CD4-positive, alpha-beta T cell treated with Interleukin-4 for 4 hours (primary cell): Measurements from ENCODE around the gene ADGRL1.
A peak's percentile ranks its signal among the peaks of the same experiment; 100 is the strongest.
"Not testable (repeated sequence)": the region's sequence is repeated elsewhere in the genome, so short reads cannot be mapped to it uniquely, and the experiment has no call there.

ENCODE experiments used
- DNase-seq: peaks from one replicate; pipeline ENCODE4 v3.0.0-alpha.2; 2020

ADGRL1 gene

DNA sequence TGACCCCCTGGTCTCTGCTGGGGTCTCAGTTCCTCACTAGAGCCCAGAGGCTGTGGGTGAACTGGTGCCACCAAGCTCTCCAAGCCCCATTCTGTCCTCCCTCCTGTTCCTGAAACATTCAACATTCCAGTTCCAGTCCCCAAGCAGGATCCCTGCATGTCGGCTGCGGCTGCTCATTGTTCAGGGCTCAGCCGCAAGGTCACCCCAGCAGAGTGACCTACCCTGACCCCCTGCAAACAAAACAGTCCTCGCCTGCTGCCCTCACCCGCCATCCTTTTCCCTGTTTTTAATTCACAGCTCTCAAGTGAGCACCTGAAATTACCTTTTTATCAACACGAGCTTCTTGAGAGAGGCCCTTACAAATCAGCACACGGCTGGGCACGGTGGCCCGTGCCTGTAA is 19.3 kb downstream of the ADGRL1 start:
- not testable (repeated sequence) for DNase-seq

DNA sequence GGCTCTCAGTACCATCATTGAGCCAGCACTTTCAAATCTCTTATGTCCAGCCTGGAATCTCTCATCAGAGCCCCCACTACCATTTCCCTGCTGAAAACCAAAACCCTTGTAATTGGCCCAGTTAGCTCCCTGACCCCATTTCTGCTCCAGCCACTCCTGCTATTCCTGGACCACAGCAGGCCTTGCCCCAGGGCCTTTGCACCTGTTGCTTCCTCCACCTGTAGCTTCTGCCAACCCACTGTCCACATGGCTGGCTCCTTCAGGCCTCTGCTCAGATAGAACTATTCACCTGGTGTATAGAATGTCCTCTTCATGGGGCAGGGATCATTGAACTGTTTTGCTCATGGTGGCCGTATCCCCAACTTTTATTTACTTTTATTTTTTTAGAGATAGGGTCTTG is 20.3 kb downstream of the ADGRL1 start:
- DNase-seq, result not testable (repeated sequence)

DNA sequence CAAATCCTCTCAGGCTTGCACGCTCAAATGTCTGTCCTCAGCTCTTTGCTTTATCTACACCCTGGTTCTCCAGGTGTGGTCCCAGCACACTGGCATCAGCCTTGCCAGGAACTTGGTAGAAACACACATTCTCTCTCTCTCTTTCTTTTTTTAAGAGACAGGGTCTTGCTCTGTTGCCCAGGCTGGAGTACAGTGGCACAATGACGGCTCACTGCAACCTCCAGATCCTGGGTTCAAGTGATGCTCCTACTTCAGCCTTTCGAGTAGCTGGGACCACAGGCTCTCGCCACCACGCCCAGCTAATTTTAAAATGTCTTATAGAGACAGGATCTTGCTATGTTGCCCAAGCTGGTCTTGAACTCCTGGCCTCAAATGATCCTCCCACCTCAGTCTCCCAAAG is 20.8 kb downstream of the ADGRL1 start:
- DNase-seq, result no peak

DNA sequence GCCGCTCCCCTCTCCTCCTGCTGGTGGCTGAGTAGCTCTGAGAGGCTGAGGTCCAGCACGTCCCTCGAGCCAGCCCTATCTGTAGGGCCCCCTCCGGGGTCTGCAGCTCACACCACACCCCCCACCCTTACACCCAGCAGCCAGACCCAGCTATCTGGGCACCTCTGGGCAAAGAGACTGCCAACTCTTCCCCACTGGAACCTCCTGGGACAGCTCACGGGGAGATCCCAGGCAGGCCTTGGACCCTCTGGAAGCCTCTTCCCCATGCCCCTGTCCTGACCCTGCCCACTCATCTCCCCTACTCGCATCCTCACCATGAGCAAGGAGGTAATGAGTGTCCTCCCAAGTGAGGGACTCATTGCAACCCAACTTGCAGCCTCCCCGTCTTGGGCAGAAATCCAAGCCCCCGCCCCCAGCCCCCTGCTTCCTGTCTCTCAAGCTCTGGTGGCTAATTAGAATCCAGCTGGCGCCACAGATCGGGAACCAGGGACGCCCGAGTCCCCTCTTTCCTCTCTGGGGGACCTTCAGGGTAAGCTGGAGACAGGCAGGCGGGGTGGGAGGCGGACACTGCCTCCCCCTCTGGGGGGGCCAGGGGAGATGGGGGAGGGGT is 22.1 kb downstream of the ADGRL1 start:
- no peak for DNase-seq

DNA sequence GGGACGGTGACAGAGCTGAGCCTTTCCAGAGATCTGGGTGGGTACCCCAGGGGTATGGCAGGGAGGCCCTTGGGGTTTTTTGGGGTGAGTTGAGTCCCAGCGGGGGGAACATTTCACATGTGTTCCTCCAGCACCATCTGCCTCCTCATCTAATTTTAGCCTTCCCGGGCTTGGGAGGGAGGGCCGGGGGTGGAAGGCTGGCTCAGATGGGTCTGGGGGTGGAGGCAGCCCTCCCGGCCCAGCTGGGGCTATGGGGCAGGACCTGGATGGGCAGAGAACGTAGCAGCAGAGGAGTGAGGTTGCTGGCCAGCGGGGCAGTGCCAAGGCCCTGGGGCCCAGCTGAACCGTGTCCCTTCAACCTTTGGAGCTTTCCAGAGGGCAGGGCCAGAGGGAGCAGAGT is 23.5 kb downstream of the ADGRL1 start:
- DNase-seq, result no peak

DNA sequence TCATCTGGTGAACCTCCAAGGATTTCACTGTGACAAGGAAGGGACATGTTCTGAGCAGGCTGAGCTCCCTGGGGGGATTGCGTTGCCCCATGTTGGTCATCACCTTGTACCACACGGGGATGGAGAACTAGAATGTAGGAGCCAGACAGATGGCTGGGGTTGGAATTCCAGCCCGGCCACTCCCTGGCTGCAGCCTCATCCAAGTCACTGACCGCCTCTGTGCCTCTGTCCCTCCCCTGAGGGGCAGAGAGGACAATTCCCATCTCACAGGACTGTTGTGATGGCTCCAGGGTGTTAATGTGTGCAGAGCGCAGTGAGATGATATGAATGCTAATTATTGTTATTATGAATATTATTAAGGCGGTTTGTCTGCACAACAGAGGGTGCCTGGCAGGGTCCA is 24.1 kb downstream of the ADGRL1 start:
- no peak for DNase-seq

DNA sequence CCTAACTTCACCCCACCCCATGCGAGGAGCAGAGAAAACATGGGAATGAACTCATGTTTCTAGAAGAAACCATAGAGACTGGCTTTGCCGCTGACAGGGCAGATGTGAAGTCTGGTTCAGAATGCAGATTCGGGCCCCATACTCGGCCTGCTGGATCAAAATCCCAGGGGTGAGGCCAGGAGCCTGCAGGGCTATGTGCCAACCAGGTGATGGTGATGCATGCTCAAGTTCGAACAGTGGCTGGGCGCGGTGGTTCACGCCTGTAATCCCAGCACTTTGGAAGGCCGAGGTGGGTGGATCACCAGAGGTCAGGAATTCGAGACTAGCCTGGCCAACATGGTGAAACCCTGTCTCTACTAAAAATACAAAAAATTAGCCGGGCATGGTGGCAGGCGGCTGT is 24.8 kb downstream of the ADGRL1 start:
- not testable (repeated sequence) for DNase-seq

DNA sequence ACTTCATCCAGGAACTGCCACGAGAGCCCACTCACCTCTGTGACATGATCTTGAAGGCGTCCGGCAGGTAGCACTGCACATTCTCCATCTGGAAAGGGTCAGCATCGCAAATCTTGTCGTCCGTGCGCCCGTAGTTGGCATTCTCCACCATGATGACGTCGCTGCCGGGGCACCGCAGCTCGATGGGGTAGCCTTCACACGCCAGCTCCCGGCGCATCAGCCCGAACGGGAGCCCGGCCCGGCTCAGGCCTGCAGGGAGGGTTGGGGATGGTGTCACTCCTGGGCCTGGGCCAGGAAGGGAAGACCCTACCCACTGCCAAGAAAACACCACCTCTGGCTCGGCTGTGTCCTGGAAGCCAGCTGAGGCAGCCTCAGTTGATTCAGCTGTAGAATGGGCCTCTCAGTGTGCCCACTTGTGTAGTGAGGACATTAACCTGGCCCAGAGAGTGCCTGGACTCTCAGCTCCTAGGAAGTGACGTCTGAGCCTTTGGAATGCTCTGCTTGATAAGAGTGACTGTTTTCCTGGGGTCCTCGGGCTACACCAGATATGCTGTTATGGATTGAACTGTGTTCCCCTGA is 28.4 kb downstream of the ADGRL1 start:
- no peak for DNase-seq

DNA sequence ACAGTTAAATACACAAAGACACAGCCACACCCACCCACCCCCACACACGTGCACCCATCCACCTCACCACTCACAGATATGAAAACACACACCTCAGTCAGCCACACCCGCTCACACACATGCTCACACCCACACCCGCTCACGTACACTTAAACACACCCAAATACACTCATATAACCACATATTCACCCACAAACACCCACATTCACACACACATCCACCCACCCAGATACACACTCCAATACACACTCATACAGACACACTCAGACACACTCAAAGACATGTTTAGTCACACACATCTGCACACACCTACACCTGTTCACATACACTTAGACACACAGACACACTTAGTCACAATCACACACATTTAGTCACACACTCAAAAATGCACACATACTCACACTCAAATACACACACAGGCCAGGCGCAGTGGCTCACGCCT is 30.6 kb downstream of the ADGRL1 start:
- DNase-seq, result peak; percentile 15

DNA sequence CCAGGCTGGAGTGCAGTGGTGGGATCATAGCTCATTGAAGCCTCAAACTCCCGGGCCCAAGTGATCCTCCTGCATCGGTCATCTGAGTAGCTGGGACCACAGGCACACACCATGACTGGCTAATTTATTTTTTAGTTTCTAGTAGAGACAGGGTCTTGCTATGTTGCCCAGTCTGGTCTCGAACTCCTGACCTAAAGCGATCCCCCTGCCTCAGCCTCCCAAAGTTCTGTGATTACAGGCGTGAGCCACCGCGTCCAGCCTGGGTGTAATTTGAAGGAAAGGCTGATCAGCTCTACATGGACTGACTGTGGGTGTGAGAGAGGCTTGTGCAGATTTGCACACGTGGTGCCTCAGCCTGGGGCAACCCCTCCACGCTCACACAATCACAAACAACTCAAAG is 31.1 kb downstream of the ADGRL1 start:
- no peak for DNase-seq

DNA sequence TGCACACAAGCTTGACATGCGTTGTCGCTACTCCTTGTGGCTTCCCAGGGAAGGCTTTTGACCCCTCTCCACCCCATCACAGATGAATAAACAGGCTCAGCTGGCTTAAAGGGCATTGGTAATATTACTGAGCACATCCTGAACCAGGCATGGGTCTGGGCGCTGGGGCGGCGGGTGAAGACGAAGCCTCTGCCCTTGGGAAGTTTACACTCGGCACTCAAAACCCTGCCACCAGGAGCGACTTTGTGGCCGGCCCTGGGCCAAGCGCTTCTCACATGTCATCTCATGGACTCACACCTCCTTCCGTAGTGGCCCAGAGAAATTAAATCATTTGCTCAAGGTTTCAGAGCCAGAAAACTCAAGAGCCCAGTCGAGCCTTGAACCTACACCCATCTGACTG is 37.0 kb downstream of the ADGRL1 start:
- no peak for DNase-seq

DNA sequence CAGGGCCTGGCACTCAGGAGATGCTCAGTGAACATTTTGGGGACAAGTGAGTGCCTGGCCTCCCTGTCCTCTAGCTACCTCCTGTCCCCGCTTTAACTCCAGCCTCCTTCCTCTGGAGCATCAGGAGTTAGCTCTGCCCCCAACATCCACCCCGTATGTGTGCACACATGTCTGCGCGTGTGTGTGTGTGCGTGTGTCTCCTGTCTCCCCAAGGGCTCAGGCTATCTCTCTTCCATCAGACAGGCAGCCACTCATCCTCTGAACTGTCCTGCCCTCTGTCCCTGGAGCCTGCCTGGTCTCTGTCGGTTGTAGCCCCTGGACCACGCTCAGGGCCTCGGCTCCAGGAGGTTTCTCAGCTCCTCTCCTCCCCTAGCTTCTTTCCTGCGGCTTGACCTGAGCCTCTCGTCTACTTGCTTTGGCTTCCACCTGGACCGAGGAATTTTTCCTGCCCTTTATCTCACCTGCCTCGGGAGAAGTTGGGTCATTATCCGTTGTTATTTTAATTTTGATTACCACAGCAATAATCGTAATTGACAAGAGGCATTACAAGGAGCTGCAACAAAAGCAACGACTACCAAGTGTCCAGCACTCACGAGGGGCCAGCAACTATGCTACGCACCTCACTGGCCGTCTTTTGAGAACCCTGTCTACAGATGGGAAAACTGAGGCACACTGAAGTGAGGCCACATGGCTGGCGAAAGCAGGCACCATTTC is 37.6 kb downstream of the ADGRL1 start:
- DNase-seq, result no peak

DNA sequence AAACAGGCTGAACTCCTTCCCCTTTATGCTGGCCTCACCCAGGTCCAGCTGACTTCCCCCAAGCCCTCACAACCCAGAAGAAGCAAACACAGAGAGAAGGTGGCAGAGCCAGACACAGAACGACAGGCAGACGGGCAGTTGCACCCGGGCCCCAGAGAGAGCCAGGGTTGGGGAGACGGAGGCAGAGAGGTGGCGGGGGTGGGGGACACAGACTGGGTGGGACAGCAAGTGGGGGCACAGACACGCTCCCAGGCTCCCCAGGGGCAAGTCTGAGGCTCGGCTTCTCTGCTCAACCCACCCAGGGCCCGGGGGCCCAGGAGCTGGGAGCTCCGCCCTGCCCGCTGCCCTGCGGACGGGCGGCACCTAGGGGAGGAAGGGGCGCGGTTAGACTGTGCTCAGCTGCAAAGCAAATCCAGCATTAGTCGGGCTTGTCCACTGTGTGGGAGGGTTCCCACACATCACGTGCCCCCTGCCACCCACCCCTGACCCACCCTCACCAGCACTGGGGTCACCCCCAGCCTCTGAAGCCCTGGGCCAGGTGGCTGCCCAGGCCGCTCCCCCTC is 38.3 kb downstream of the ADGRL1 start:
- DNase-seq, result peak; percentile 22

DNA sequence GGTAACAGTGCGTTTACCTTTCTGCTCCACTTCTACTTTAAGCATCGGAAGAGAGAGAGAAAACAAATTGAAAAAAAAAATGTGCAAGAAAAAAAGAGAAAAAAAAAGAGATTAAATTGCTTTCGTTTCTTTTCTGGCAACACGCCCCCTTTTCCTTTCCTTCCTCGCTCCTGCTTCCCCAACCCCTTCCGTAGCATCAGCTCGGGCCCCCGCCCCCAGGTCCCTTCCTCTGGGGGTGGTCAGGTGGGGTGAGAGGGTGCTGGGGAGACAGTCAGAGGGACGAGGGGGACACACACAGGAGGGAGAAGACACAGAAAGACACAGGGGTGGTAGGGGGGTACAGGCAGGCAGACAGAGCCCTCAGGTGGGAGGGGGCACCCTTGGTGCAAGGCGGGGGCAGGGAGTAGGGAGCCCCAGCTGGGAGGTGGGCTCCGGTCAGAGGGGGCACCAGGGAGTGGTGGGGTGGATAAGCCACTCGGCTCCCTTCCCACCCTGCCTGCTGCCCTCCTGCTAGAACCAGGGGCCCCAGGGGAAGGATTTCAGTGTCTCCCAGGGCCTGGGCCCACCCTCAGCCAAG is 38.9 kb downstream of the ADGRL1 start:
- DNase-seq, result no peak

DNA sequence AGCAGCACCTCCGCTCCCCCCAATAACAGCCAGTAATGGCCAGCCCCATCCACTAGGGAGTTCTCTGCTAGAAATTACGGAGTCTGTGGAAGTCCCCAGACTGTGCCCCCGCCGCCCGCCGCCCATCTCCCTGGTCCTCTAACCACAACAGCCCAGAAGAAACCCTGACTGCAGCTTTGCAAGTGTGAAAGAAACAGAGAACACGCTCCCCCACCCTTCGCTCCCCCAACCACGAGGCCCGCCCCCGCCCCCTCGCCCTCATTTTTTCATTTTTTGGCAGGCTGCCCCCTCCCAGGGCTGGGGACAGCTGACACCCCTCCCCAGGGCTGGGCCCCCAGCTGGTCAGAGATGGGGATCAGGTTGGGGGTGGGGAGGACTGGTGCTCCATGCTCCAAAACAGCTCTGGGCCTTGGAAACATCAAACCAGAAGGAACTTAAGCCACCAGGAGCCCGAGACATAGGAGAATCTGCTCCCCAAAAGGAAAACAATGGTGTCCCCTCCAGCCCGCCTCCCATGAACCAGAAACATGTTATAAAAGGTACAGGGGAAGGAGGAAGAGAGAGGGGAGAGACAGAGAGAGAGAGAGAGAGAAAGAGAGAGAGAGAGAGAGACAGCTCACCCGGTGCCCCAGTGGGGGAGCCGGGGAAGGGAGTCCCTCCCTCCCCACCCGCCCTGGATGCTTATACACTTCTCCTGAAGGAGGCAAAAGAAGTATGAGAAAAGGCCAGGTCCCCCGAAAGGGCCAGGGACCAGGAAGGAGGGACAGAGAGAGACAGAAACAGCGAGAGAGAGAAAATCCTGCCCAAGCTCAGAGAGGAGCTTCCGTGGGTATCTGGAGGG is 39.8 kb downstream of the ADGRL1 start:
- peak; percentile 11 for DNase-seq

DNA sequence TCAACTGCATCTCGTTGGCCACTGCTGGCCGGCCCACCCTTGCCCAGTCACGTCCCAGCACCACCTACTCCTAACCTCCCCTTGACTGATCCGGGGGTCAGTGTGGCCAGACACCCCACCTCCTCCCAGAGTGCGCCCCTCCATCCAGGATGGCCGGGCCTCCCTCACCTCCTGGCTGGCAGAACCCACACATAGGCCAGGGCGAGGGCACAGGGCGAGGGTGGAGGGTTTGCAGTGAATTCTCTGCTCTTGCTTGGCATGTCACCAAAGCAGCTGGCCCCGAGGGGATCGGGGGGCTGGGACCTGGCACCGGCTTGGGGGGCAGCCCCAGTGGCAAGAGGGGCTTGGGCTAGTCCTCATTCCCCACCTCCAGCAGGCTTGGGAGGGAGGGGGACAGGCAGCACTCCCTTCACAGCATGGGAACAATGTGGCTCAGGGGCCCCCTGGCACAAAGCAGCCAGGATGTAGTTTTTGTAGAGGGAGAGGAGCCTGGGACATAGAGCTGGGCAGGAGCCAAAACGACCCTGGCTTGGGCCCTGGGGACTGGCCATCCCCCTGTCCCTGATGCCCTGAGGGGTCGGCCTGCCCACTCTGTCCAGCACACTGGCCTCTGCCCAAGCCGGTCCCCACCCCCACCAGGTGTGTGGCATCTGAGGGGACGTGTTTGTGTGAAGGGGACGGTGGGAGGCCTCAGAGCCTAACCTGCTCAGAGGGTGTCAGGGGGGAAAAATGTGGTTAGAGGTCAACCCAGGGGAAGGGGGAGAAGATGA is 41.1 kb downstream of the ADGRL1 start:
- no peak for DNase-seq

DNA sequence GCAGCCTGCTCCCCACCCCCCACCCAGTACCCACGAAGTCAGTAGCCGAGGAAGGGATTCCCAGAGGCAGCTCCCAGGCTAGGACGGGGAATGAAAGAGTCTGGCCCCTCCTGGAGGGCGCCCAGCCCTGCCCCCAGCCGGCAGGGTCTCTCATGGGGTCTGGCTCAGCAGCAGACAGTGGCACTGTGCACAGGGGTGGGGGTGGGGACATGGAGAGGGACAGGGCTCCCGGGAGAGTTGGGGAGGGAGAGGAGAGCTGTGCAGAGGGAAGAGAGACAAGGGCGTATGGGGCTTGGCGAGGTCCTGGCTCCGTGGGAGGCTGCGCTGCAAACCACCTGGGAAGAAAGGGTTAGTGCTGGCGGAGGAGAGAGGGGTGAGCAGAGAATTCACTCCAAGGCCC is 41.9 kb downstream of the ADGRL1 start:
- DNase-seq, result no peak

DNA sequence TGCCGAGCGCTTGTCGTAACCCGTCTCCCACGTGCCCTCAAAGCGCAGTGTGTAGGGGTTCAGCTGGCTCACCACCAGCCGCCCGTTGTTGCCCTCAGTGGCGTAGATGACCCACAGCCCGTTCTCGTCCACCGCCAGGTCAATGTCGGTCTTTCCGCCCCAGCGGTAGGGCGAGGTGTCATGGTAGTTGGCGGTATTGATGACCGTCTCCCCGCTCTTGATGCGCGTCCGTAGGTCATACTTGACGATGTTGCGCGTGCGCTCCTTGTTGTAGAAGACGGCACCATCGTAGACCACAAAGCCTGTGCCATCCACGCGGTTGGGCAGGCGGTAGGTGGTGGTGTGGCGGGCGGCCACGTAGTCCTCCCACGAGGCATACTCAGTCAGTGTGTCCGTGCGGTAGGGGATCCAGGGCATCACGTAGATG is 43.1 kb downstream of the ADGRL1 start:
- no peak for DNase-seq

DNA sequence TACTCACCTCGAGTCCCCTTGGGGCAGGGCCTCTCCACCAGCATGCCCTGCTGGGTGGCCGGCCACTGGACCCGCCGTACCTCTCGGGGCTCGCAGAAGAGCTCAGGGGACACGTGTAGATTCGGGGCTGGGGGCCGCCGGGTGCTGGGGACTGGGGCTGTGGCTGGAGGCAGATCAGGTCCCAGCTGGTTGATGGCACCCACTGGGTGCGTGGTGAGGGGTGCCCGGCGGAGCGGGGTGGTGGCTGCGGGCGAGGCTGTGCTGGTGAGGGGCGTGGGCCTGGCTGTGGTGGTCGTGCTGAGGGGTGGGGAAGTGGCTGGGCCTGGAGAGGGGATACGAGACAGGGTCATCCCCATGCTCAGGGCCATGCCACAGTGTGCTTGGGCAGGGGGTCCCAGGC is 44.7 kb downstream of the ADGRL1 start:
- DNase-seq, result no peak

DNA sequence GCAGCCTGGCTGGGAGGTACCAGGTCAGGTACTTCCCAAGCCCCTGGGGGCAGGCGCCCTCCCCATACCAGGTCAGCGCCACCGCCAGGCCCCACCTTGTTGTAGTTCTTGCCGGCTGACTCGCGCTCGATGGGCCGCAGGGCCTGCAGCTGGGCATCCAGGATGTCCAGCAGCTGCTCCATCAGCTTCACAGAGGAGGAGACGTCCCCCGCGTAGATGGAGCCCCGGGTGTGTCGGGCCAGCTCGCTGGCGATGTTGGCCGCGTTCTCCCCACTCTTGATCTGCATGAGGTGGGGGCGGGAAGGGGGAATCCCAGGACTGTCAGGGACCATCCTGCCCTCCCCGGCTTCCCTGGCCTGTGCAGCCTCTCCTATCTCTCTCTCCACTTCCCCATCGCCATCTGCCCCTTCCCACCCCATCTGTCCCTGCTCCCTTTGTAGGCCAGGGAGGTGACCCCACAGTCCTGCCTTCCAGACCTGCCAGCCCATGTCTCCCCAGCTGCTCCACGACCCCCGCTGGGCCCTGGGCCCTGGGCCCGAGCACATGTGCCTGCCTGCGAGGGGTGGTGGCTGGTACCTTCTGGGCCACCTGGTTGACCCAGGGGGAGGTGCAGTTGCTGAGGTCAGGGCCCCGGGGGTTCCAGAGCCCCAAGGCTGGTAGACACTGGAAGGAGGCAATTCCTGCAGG is 45.8 kb downstream of the ADGRL1 start:
- no peak for DNase-seq

DNA sequence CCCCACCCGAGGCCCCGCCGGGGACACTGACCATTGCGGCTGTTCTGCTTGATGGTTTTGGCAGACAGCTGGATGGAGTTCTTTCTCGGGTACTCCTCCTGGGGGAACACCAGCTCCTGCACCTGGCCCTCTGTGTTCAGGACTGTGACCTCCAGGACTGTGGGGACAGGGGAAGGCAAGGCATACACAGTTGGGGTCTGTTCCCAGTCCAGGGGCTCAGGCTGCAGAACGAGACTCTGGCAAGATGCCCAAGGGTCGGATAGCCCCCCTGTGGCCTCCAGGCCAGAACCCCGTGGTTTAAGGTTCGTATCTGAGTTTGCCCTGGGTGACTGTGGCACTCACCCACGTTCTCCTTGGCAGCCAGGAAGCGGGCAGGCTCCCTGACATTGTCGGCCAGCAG is 46.9 kb downstream of the ADGRL1 start:
- no peak for DNase-seq
